ENCODE results near the gene ANAPC4. TPM values are rescaled to one million over a fixed set of nuclear protein-coding genes. Genes with fewer than 3 reads are reported as not detected.
"Not testable (repeated sequence)": the region's sequence is repeated elsewhere in the genome, so short reads cannot be mapped to it uniquely, and the experiment has no call there.

ANAPC4 gene, protein sequence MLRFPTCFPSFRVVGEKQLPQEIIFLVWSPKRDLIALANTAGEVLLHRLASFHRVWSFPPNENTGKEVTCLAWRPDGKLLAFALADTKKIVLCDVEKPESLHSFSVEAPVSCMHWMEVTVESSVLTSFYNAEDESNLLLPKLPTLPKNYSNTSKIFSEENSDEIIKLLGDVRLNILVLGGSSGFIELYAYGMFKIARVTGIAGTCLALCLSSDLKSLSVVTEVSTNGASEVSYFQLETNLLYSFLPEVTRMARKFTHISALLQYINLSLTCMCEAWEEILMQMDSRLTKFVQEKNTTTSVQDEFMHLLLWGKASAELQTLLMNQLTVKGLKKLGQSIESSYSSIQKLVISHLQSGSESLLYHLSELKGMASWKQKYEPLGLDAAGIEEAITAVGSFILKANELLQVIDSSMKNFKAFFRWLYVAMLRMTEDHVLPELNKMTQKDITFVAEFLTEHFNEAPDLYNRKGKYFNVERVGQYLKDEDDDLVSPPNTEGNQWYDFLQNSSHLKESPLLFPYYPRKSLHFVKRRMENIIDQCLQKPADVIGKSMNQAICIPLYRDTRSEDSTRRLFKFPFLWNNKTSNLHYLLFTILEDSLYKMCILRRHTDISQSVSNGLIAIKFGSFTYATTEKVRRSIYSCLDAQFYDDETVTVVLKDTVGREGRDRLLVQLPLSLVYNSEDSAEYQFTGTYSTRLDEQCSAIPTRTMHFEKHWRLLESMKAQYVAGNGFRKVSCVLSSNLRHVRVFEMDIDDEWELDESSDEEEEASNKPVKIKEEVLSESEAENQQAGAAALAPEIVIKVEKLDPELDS
- 15.6 and 17.1 TPM in 2 replicates for total RNA-seq (2014; rRNA removed; shearing (Covaris generic); ENCODE audit: low replicate concordance)

DNA sequence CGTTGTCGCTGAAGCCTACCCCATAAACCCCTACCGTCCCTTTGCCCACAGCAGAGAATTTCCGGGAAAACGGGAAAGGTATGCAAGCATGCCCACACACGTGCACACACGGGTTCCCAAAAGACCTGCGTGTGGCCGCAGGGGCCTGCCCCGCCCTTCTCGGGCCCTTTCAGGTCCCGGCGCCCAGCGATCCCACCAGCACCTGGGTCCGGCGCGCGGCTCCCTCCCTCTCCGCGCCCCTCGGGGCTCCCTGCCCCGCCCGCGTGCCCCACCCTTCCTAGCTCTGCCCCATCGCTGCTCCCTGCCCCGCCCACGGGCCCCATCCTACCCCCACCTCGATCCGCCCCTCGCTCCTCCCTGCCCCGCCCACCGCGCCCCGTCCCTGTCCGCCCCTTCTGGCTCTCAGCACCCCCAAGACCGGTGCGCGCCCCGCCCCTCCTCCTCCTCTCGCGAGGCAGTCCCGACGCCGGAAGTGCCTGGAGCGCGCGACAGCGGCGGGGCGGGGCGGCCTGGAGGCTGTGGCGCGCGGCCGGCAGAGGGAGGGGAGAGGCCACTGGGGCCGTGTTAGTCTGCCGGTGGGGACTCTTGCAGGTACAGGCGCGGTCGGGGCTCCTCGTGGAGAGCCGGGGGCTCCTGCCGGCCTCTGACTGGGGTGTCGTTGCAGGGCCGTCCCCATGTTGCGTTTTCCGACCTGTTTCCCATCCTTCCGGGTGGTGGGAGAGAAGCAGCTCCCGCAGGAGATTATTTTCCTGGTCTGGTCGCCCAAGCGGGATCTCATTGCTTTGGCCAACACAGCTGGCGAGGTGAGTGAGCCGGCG, at the start of gene ANAPC4:
Gene ANAPC4, plus strand, starts transcription at position 510 of the 818 bp plus-strand sequence. Its CDS starts 165 bp downstream, at position 675.
- DNase-seq (ENCODE audit: low read depth): peak; percentile 89
- in situ Hi-C loops (cut with HindIII; ENCODE audit: low pct_unique_long_range_greater_than_20kb, low sequenced_read_pairs): no loop called here

DNA sequence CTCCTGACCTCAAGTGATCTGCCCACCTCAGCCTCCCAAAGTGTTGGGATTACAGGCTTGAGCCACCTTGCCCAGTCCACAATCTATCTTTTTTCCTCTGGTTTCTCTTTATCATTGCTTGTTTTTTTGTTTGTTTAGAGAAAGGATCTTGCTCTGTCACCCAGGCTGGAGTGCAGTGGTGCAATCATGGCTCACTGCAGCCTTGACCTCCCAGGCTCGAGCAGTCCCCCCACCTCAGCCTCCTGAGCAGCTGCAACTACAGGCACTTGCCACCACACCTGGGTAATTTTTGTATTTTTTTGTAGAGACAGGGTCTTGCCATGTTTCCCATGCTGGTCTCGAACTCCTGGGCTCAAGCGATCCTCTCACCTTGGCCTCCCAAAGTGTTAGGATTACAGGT, 48.6 kb upstream of the ANAPC4 start:
- DNase-seq (ENCODE audit: low read depth); in situ Hi-C loops (cut with HindIII; ENCODE audit: low pct_unique_long_range_greater_than_20kb, low sequenced_read_pairs): not testable (repeated sequence)

DNA sequence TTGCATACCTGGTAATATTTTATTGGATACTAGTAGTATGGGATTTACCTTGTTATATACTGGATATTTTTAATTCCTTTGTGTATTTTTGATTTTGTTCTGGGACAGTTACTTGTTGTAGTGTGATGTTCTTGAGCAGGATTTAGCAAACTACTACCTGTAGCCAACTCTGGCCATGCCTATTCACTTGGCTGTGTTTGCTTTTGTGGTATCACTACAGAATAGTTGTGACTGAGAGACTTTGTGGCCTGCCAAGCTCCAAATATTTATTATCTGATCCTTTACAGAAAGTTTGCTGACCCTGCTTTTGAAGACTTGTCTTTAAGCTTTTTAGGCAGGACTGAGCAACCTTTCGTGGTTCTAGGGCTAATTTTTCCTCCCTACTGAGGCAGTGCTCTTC, 46.7 kb upstream of the ANAPC4 start:
- no peak for DNase-seq (ENCODE audit: low read depth)
- in situ Hi-C loops (cut with HindIII; ENCODE audit: low pct_unique_long_range_greater_than_20kb, low sequenced_read_pairs): no loop called here

GRCh38 chr4:25330905-25331808, 45.9 kb upstream of the ANAPC4 start:
- in situ Hi-C loops (cut with HindIII; ENCODE audit: low pct_unique_long_range_greater_than_20kb, low sequenced_read_pairs): no loop called here
- DNase-seq (ENCODE audit: low read depth): no peak

DNA sequence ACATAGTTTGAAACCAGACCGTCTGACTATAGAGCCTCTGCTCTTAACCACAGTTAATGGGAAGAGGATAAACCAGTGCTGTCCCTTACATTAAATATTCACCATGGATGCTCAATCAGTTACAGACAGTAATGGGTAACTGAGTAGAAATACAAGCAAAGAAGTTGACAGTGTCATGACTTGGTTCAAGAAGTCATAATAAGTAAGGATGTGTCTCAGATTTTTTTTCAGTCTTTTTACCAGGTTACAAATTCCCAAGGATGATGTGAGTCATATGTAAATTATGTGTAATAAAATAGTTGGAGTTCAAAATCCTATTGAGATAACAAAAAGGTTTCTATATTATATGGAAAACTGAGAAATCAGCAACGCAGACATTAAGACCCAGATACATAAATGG, 33.4 kb upstream of the ANAPC4 start:
- in situ Hi-C loops (cut with HindIII; ENCODE audit: low pct_unique_long_range_greater_than_20kb, low sequenced_read_pairs): no loop called here
- peak; percentile 57 for DNase-seq (ENCODE audit: low read depth)

- in situ Hi-C loops (cut with HindIII; ENCODE audit: low pct_unique_long_range_greater_than_20kb, low sequenced_read_pairs): no loop called here
- no peak for DNase-seq (ENCODE audit: low read depth)
Observed at GRCh38 chr4:25345744-25346143, 31.3 kb upstream of the ANAPC4 start.

DNA sequence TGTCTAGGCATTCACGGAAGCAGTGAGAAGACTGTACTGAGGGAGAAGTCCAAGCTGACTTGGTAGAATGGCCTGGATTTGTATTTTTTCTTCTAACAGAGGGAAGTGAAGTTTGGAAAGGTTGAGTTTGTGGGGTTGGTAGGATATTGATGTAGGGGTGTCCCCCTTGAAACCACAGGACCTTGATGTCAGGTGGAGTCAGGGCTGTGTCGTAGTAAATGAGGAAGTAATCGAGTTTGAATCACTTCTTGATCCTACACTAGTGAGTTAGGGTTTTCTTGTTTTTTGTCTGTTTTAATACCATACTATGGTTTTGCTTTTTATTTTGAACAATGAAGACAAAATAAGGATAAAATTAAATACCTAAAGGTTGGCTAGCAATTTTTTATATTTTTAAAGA, 30.1 kb upstream of the ANAPC4 start:
- in situ Hi-C loops (cut with HindIII; ENCODE audit: low pct_unique_long_range_greater_than_20kb, low sequenced_read_pairs): no loop called here
- DNase-seq (ENCODE audit: low read depth): no peak

GRCh38 chr4:25347473-25347872, 29.6 kb upstream of the ANAPC4 start:
- in situ Hi-C loops (cut with HindIII; ENCODE audit: low pct_unique_long_range_greater_than_20kb, low sequenced_read_pairs): no loop called here
- DNase-seq (ENCODE audit: low read depth): no peak

- DNase-seq (ENCODE audit: low read depth): no peak
- in situ Hi-C loops (cut with HindIII; ENCODE audit: low pct_unique_long_range_greater_than_20kb, low sequenced_read_pairs): no loop called here
Observed at GRCh38 chr4:25347971-25348370, 29.1 kb upstream of the ANAPC4 start.

DNA sequence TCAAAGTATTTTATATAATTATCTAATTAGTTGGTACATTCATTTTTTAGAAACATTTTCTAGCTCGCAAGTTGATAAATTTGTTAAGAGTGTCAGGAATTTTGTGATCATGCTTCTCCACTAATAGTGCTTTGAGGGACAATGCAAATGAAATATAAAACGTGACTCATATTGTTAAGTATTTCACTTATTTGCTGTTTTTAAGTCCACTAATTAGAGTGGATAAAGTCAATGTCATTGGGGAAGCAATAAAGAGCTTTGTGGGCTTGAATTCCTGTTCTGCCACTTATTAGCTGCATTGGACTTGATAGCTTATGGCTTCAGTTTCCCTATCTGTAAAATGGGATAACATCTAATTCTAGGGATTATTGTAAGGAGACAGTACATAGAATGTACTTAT, 26.5 kb upstream of the ANAPC4 start:
- DNase-seq (ENCODE audit: low read depth): no peak
- in situ Hi-C loops (cut with HindIII; ENCODE audit: low pct_unique_long_range_greater_than_20kb, low sequenced_read_pairs): no loop called here

- in situ Hi-C loops (cut with HindIII; ENCODE audit: low pct_unique_long_range_greater_than_20kb, low sequenced_read_pairs): no loop called here
- DNase-seq (ENCODE audit: low read depth): peak; percentile 52
Observed at GRCh38 chr4:25351777-25352416, 25.2 kb upstream of the ANAPC4 start.

GRCh38 chr4:25356068-25356467, 21.0 kb upstream of the ANAPC4 start:
- no peak for DNase-seq (ENCODE audit: low read depth)
- in situ Hi-C loops (cut with HindIII; ENCODE audit: low pct_unique_long_range_greater_than_20kb, low sequenced_read_pairs): no loop called here

- in situ Hi-C loops (cut with HindIII; ENCODE audit: low pct_unique_long_range_greater_than_20kb, low sequenced_read_pairs): no loop called here
- DNase-seq (ENCODE audit: low read depth): no peak
Observed at GRCh38 chr4:25358515-25359275, 18.4 kb upstream of the ANAPC4 start.

DNA sequence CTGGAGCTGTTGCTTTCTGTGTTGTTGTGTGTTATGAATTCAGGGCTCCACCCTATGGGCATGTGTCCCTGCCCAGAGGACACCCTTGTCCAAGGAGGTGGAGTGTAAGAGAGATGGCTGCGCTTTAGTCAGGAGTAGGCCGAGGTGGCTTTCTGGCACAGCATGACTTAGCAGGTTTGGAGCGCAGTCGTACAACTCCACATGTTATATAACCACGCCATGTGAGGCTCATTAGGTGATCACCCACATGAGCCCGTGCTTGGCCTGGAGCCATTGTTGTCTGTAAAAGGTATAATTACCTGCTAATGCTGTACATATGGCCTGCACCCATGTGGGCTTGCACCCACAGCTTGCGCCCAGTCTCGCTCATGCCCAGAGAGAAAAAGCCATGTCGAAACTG, 15.8 kb upstream of the ANAPC4 start:
- in situ Hi-C loops (cut with HindIII; ENCODE audit: low pct_unique_long_range_greater_than_20kb, low sequenced_read_pairs): no loop called here
- DNase-seq (ENCODE audit: low read depth): no peak

- DNase-seq (ENCODE audit: low read depth): no peak
- in situ Hi-C loops (cut with HindIII; ENCODE audit: low pct_unique_long_range_greater_than_20kb, low sequenced_read_pairs): no loop called here
Observed at GRCh38 chr4:25367004-25367621, 9.9 kb upstream of the ANAPC4 start.

DNA sequence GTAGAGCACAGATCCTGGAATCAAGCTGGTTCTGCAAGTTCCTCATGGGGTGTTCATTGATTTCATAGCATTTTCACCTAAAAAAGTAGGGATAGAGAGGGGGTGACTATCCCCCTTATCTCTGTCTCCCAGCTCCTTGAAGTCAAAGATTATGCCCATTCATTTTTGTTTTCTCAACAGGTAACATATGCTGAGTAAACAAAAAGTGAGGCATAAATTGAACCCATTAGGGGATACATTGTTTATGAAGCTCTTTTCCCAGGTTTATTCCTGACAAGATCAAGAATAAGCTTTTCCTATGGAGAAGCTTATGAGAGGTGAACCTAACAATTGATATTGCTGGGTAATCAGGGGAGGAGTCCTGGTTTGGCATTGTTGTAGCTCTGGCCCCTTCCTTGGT, 9.2 kb upstream of the ANAPC4 start:
- DNase-seq (ENCODE audit: low read depth): no peak
- in situ Hi-C loops (cut with HindIII; ENCODE audit: low pct_unique_long_range_greater_than_20kb, low sequenced_read_pairs): no loop called here

All from Caki2 (cell line).